IMR-90 (cell line): ENCODE results near the gene AFG1L. TPM values are rescaled to one million over a fixed set of nuclear protein-coding genes. Genes with fewer than 3 reads are reported as not detected.

Source experiments
- ATAC-seq: fragments of 200-7000 bp; cut with Tn5 transposase; 2 replicates; pipeline ENCODE4 v1.9.1; 2020; ENCODE audit warnings: low read depth, mild to moderate bottlenecking, moderate library complexity
- BruUV-seq: library from RNA; stranded (reverse); fragments of 400-500 nt; replicated peaks from 2 replicates; lab custom pipeline; 2021; lab: Mats Ljungman, UMichigan
- CTCF ChIA-PET: fragments of 300-600 bp; formaldehyde crosslinking; extraction: SDS; loops from one replicate; lab custom pipeline; 2021; ENCODE audit warnings: antibody characterized with exemption; lab: Yijun Ruan, JAX
- POLR2A ChIA-PET: fragments of 300-600 bp; sonication (Branson Sonifier 250); formaldehyde crosslinking; loops from one replicate; lab custom pipeline; 2022; ENCODE audit warnings: antibody characterized with exemption; ENCODE audit not compliant: unreplicated experiment; lab: Charles Lee
- DNase-seq: peaks from one replicate; pipeline ENCODE4 v3.0.0; 2013
- H2AFZ ChIP-seq: replicated peaks from 2 replicates; pipeline ENCODE3; 2013; ENCODE audit warnings: low read length, mild to moderate bottlenecking; ENCODE audit not compliant: poor library complexity
- H2AK5ac ChIP-seq: 2 replicates; pipeline ENCODE4 v1.6.1; 2013; ENCODE audit warnings: low read depth, low read length, inconsistent platforms
- H2AK9ac ChIP-seq: replicated peaks from 2 replicates; pipeline ENCODE3; 2013; ENCODE audit warnings: mild to moderate bottlenecking, low read depth, low read length, moderate library complexity; ENCODE audit not compliant: poor library complexity
- H2BK120ac ChIP-seq: 2 replicates; pipeline ENCODE4 v1.6.1; 2013; ENCODE audit warnings: low read depth, low read length, inconsistent platforms
- H2BK15ac ChIP-seq: 3 replicates; pipeline ENCODE4 v1.6.1; 2013; ENCODE audit warnings: low read depth, low read length, inconsistent platforms
- H2BK20ac ChIP-seq: 2 replicates; pipeline ENCODE4 v1.6.1; 2013; ENCODE audit warnings: low read depth, mild to moderate bottlenecking, inconsistent platforms, low read length, moderate library complexity
- H2BK5ac ChIP-seq: 2 replicates; pipeline ENCODE4 v1.6.1; 2013; ENCODE audit warnings: mild to moderate bottlenecking, low read depth, low read length, inconsistent platforms; ENCODE audit not compliant: poor library complexity, severe bottlenecking
- H3K14ac ChIP-seq: replicated peaks from 2 replicates; pipeline ENCODE4 v1.6.1; 2013; ENCODE audit warnings: low read depth, low read length, inconsistent platforms
- H3K18ac ChIP-seq: 2 replicates; pipeline ENCODE4 v1.6.1; 2013; ENCODE audit warnings: low read depth, low read length, control low read depth
- H3K23ac ChIP-seq: 2 replicates; pipeline ENCODE4 v1.6.1; 2013; ENCODE audit warnings: low read depth, low read length, inconsistent platforms
- H3K27ac ChIP-seq: 2 replicates; pipeline ENCODE4 v1.5.1; 2013; ENCODE audit warnings: mild to moderate bottlenecking, control low read depth, low read length; ENCODE audit not compliant: insufficient read depth
- H3K27me3 ChIP-seq: 2 replicates; pipeline ENCODE4 v1.6.1; 2013; ENCODE audit warnings: low read length; ENCODE audit not compliant: control insufficient read depth, insufficient read depth
- H3K36me3 ChIP-seq: 2 replicates; pipeline ENCODE4 v1.6.1; 2013; ENCODE audit warnings: low read length, mixed read lengths; ENCODE audit not compliant: control insufficient read depth, insufficient read depth
- H3K4ac ChIP-seq: 2 replicates; pipeline ENCODE4 v1.6.1; 2013; ENCODE audit warnings: low read depth, low read length, inconsistent platforms
- H3K4me1 ChIP-seq: 2 replicates; pipeline ENCODE4 v1.6.1; 2013; ENCODE audit warnings: low read length, mixed read lengths; ENCODE audit not compliant: control insufficient read depth, insufficient read depth
- H3K4me2 ChIP-seq: 2 replicates; pipeline ENCODE4 v1.6.1; 2013; ENCODE audit warnings: low read depth, mild to moderate bottlenecking, control low read depth, low read length, moderate library complexity
- H3K4me3 ChIP-seq: 2 replicates; pipeline ENCODE4 v1.5.1; 2013; ENCODE audit warnings: low read depth, mild to moderate bottlenecking, control low read depth, low read length, moderate library complexity; ENCODE audit not compliant: insufficient read depth
- H3K56ac ChIP-seq: 2 replicates; pipeline ENCODE4 v1.6.1; 2013; ENCODE audit warnings: low read length, inconsistent platforms; ENCODE audit not compliant: insufficient read depth; ENCODE audit errors: extremely low read depth
- H3K79me1 ChIP-seq, 2 experiments: 2 replicates each; pipeline ENCODE4 v1.6.1; 2013; ENCODE audit warnings: low read length in 2 of 2, inconsistent platforms in 1 of 2, low read depth in 1 of 2
- H3K9ac ChIP-seq: 2 replicates; pipeline ENCODE4 v1.6.1; 2013; ENCODE audit warnings: low read depth, low read length, control low read depth
- H3K9me1 ChIP-seq: 2 replicates; pipeline ENCODE4 v1.6.1; 2013; ENCODE audit warnings: low read length, inconsistent platforms; ENCODE audit not compliant: insufficient read depth
- H3K9me3 ChIP-seq: 2 replicates; pipeline ENCODE4 v1.6.1; 2013; ENCODE audit warnings: low read length; ENCODE audit not compliant: control insufficient read depth, insufficient read depth
- H4K20me1 ChIP-seq: 2 replicates; pipeline ENCODE4 v1.6.1; 2013; ENCODE audit warnings: low read length, inconsistent platforms; ENCODE audit not compliant: insufficient read depth
- H4K5ac ChIP-seq: 2 replicates; pipeline ENCODE4 v1.6.1; 2013; ENCODE audit warnings: mild to moderate bottlenecking, low read depth, low read length, control low read depth
- H4K8ac ChIP-seq, 2 experiments: 2 replicates each; pipeline ENCODE4 v1.6.1; 2013; ENCODE audit warnings: low read depth in 2 of 2, low read length in 2 of 2, control low read depth in 1 of 2, inconsistent platforms in 1 of 2
- H4K91ac ChIP-seq: 2 replicates; pipeline ENCODE4 v1.6.1; 2013; ENCODE audit warnings: low read depth, low read length, inconsistent platforms; ENCODE audit not compliant: insufficient read depth
- BHLHE40 ChIP-seq: fragments of 150-350 bp; IDR thresholded peaks from 2 replicates; pipeline ENCODE4 v1.6.1; 2016; ENCODE audit warnings: mild to moderate bottlenecking, low read depth, low read length
- CEBPB ChIP-seq: IDR thresholded peaks from 2 replicates; pipeline ENCODE4 v1.6.1; 2012; ENCODE audit warnings: low read depth, low read length, improper control_type of control experiment
- CHD1 ChIP-seq: IDR thresholded peaks from 2 replicates; pipeline ENCODE4 v1.6.1; 2012; ENCODE audit warnings: low read depth, low read length, improper control_type of control experiment
- CTCF ChIP-seq: conservative IDR thresholded peaks from 2 replicates; pipeline ENCODE4 v1.5.1; 2012; ENCODE audit warnings: mild to moderate bottlenecking, low read depth, low read length, improper control_type of control experiment
- ELK1 ChIP-seq: fragments of 150-350 bp; IDR thresholded peaks from 2 replicates; pipeline ENCODE4 v1.6.1; 2016; ENCODE audit warnings: low read depth, mild to moderate bottlenecking, low read length, moderate library complexity, borderline replicate concordance
- MXI1 ChIP-seq: IDR thresholded peaks from 2 replicates; pipeline ENCODE4 v1.6.1; 2012; ENCODE audit warnings: low read depth, mild to moderate bottlenecking, low read length, moderate library complexity, borderline replicate concordance
- NFE2L2 ChIP-seq: fragments of 150-350 bp; IDR thresholded peaks from 2 replicates; pipeline ENCODE4 v1.6.1; 2016; ENCODE audit warnings: low read depth, mild to moderate bottlenecking, low read length
- POLR2A ChIP-seq: IDR thresholded peaks from 2 replicates; pipeline ENCODE4 v1.6.1; 2012; ENCODE audit warnings: mild to moderate bottlenecking, low read depth, low read length
- RFX5 ChIP-seq: IDR thresholded peaks from 2 replicates; pipeline ENCODE4 v1.8.0; 2012; ENCODE audit warnings: low read depth, mild to moderate bottlenecking, low read length, moderate library complexity
- SMC3 ChIP-seq: fragments of 150-350 bp; IDR thresholded peaks from 2 replicates; pipeline ENCODE4 v1.6.1; 2016; ENCODE audit warnings: low read depth, mild to moderate bottlenecking, antibody characterized with exemption, low read length, moderate library complexity
- USF2 ChIP-seq: fragments of 150-350 bp; IDR thresholded peaks from 2 replicates; pipeline ENCODE4 v1.6.1; 2017; ENCODE audit warnings: mild to moderate bottlenecking, antibody characterized with exemption, low read length, low read depth
- WGBS, 2 experiments: methylation state at CpG; one replicate each; pipeline versions ENCODE4 v1.1.5 to v1.1.7; 2013; ENCODE audit warnings: missing lambda C conversion rate in 2 of 2; ENCODE audit not compliant: insufficient read length in 1 of 2; ENCODE audit errors: extremely low coverage in 2 of 2; 5-methylcytosine and 5-hydroxymethylcytosine counted together
- dilution Hi-C: fragments of 300-500 bp; cut with HindIII; formaldehyde crosslinking; loops from one replicate; pipeline ENCODE4 v1.14.3; 2018; ENCODE audit warnings: low sequenced_read_pairs; ENCODE audit not compliant: unreplicated experiment
- in situ Hi-C: fragments of 300-500 bp; cut with MboI; formaldehyde crosslinking; loops from 3 replicates; pipeline ENCODE4 v1.14.3; 2019; ENCODE audit warnings: low sequenced_read_pairs, inconsistent platforms, mixed read lengths
- intact Hi-C: fragments of 100-400 bp; cut with micrococcal nuclease; formaldehyde crosslinking; loops from 2 replicates; pipeline ENCODE4 v1.10.0; 2022
- polyA plus RNA-seq, 3 experiments: library from polyadenylated mRNA; depleted of rRNA; stranded (reverse); fragments of >200 nt; gene quantifications; 2 replicates each; pipeline ENCODE4 v1.2.3, GENCODE V29; 2012; ENCODE audit warnings: low replicate concordance in 1 of 3
- total RNA-seq: library from RNA; depleted of rRNA; stranded (reverse); fragments of >200 nt; gene quantifications from 2 replicates; pipeline ENCODE4 v1.2.3, GENCODE V29; 2012

AFG1L gene
- total and polyA plus RNA-seq, 2 of the 4 experiments (the other 2 are of a cell fraction): 1.0 to 2.0 TPM

- in situ Hi-C loops: no loop called here
- H3K36me3 ChIP-seq: no peaks in the 10 kb centered on the region
- H3K9ac ChIP-seq: no peak overlapping the region
- no peak overlapping the region for H3K4me2 ChIP-seq
- no peak overlapping the region for H2BK5ac ChIP-seq
- no peak overlapping the region for H3K23ac ChIP-seq
- H3K4ac ChIP-seq: no peak overlapping the region
- no peak overlapping the region for H4K8ac ChIP-seq
- no peak for ATAC-seq
- CTCF ChIA-PET: no interaction called here
- no peak overlapping the region for H2BK15ac ChIP-seq
- intact Hi-C loops: no loop called here
- no peak overlapping the region for H3K18ac ChIP-seq
- no peak overlapping the region for H4K5ac ChIP-seq
- no peak for DNase-seq
- no peaks in the 10 kb centered on the region; the same call in none of the 2 replicates for H3K27me3 ChIP-seq
- TF ChIP-seq CTCF: no peak
- no peak for TF ChIP-seq NFE2L2
- no peak for TF ChIP-seq BHLHE40
- TF ChIP-seq CHD1: no peak
- TF ChIP-seq POLR2A: no peak
- no peak for TF ChIP-seq CEBPB
- TF ChIP-seq MXI1: no peak
- TF ChIP-seq RFX5: no peak
- TF ChIP-seq SMC3: no peak
- TF ChIP-seq ELK1: no peak
- TF ChIP-seq USF2: no peak
- no peak overlapping the region for H2AK5ac ChIP-seq
- dilution Hi-C loops: no loop called here
- H3K27ac ChIP-seq: no peak overlapping the region
- no CpG with 5 or more reads among the region's 2 CpGs for WGBS, 2 experiments
- H3K4me3 ChIP-seq: no peak overlapping the region
- no peak overlapping the region for H2BK20ac ChIP-seq
- no peak overlapping the region for H2AK9ac ChIP-seq
- no peak overlapping the region for H3K14ac ChIP-seq
- no peaks in the 10 kb centered on the region for H3K9me1 ChIP-seq
- no peak overlapping the region for H4K91ac ChIP-seq
- no peaks in the 10 kb centered on the region for H3K4me1 ChIP-seq
- no peak overlapping the region for H2AFZ ChIP-seq
- no peak overlapping the region for H3K56ac ChIP-seq
- POLR2A ChIA-PET: no interaction called here
- no TSS peak for BruUV-seq
- no peaks in the 10 kb centered on the region for H4K20me1 ChIP-seq
- H3K79me1 ChIP-seq: no peaks in the 10 kb centered on the region
- H2BK120ac ChIP-seq: no peak overlapping the region
- H3K9me3 ChIP-seq: no peaks in the 10 kb centered on the region
These were observed 20.3 kb upstream of the AFG1L start for GRCh38 chr6:108274546-108274945.
